AG04449 (cell line): ENCODE data around the gene NDRG3.

Source experiments
- CTCF ChIA-PET: fragments of 350-600 bp; formaldehyde crosslinking; extraction: SDS; loops from one replicate; lab custom pipeline; 2021; ENCODE audit warnings: antibody characterized with exemption; lab: Yijun Ruan, JAX
- POLR2A ChIA-PET: fragments of 400-600, 350-600 bp; formaldehyde crosslinking; extraction: SDS; loops from one replicate; lab custom pipeline; 2020; ENCODE audit warnings: antibody characterized with exemption, inconsistent platforms; lab: Yijun Ruan, JAX
- DNase-seq: peaks from one replicate; pipeline ENCODE4 v3.0.0-alpha.2; 2010; ENCODE audit warnings: low read depth, low spot score
- H3K4me3 ChIP-seq: 2 replicates; pipeline ENCODE4 v1.5.1; 2011; ENCODE audit warnings: low read depth, mild to moderate bottlenecking, control low read depth, low read length
- TF ChIP-seq, protein P1 (sequence below): IDR thresholded peaks from one replicate; pipeline ENCODE4 v1.5.1; 2011; ENCODE audit warnings: mild to moderate bottlenecking, moderate library complexity, low read length, control low read depth, inconsistent platforms; ENCODE audit not compliant: insufficient read depth; ENCODE audit errors: missing control alignments

NDRG3 gene

GRCh38 chr20:36732456-36732855, 13.4 kb downstream of the NDRG3 start:
- TF ChIP-seq, protein P1, sequence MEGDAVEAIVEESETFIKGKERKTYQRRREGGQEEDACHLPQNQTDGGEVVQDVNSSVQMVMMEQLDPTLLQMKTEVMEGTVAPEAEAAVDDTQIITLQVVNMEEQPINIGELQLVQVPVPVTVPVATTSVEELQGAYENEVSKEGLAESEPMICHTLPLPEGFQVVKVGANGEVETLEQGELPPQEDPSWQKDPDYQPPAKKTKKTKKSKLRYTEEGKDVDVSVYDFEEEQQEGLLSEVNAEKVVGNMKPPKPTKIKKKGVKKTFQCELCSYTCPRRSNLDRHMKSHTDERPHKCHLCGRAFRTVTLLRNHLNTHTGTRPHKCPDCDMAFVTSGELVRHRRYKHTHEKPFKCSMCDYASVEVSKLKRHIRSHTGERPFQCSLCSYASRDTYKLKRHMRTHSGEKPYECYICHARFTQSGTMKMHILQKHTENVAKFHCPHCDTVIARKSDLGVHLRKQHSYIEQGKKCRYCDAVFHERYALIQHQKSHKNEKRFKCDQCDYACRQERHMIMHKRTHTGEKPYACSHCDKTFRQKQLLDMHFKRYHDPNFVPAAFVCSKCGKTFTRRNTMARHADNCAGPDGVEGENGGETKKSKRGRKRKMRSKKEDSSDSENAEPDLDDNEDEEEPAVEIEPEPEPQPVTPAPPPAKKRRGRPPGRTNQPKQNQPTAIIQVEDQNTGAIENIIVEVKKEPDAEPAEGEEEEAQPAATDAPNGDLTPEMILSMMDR, result no peak
- no peak for DNase-seq
- POLR2A ChIA-PET, result no interaction called here
- CTCF ChIA-PET, result interaction anchor here (1.5 to 1.8 kb wide), 3 partner anchors 22 to 530 kb away, joined by 4 to 8 read pairs (median 5); partner anchors contain the start of gene RAB5IF
- no peak overlapping the region for H3K4me3 ChIP-seq

DNA sequence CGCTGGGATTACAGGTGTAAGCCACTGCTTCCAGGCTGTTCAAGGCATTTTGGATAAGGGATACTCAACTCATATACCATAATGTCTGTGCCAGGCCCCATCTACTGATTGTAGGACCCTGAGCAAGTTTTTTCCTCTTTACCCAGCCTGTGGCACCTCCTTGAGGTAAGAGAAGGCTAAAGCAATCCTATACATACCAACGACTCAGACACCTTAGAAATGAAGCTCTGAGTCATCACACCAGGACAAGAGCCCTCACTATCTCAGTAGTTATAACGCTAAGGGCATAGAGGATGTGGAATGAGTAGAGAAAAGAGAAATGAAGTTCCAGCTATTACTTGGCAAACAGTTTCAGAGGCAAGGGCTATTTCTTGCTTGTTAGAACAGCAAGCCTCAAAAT, 16.9 kb downstream of the NDRG3 start:
- TF ChIP-seq, protein P1, result no peak
- ChIA-PET CTCF (interaction anchor here (0.6 to 1.2 kb wide), 4 partner anchors 10 to 1188 kb away, joined by 3 to 4 read pairs (median 3); no protein-coding TSS in a partner anchor), POLR2A (no interaction called here)
- DNase-seq, result no peak
- H3K4me3 ChIP-seq, result no peak overlapping the region

DNA sequence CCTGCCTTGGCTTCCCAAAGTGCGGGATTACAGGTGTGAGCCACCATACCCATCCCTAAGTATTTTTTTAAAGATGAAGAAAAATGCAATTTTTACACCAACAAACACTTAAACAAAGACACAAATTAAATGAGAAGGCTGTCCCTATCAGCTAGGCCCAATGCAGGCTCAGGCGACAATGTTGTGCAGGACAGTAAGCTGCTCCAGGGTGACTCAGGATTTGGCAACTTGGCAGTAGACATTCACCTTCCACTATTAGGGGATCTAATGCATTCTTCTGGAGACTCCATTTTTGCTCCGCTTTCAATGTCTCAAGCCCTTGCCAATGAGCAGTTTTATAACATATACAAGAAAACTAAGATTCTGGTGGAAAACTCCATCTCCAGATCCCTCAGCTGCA, 19.7 kb downstream of the NDRG3 start:
- DNase-seq, result no peak

GRCh38 chr20:36720510-36720909, 25.4 kb downstream of the NDRG3 start:
- CTCF ChIA-PET, result no interaction called here
- POLR2A ChIA-PET, result no interaction called here
- no peak for DNase-seq
- TF ChIP-seq, protein P1, result no peak
- H3K4me3 ChIP-seq, result no peak overlapping the region

More for the DNA sequence above, 19.7 kb downstream of the NDRG3 start:
- TF ChIP-seq, protein P1, result no peak
- ChIA-PET CTCF (no interaction called here), POLR2A (no interaction called here)
- H3K4me3 ChIP-seq, result no peak overlapping the region

GRCh38 chr20:36717657-36718056, 28.2 kb downstream of the NDRG3 start:
- DNase-seq, result no peak
- TF ChIP-seq, protein P1, result no peak
- POLR2A ChIA-PET, result no interaction called here
- CTCF ChIA-PET, result interaction anchor here (1.6 kb wide), 1 partner anchor 11 kb away, joined by 3 read pairs; no protein-coding TSS in a partner anchor
- no peak overlapping the region for H3K4me3 ChIP-seq

GRCh38 chr20:36717021-36717420, 28.9 kb downstream of the NDRG3 start:
- H3K4me3 ChIP-seq, result no peak overlapping the region
- ChIA-PET POLR2A (no interaction called here), CTCF (interaction anchor here (1.6 kb wide), 1 partner anchor 11 kb away, joined by 3 read pairs; no protein-coding TSS in a partner anchor)
- DNase-seq, result no peak
- TF ChIP-seq, protein P1, result no peak
